H1 (cell line): ENCODE measurements around the gene PDZD2. TPM values are rescaled to one million over a fixed set of nuclear protein-coding genes. Genes with fewer than 3 reads are reported as not detected.

Experiments
- CTCF ChIA-PET: fragments of 300-600 bp; sonication (Branson Sonifier 250); formaldehyde crosslinking; loops from one replicate; lab custom pipeline; 2021; ENCODE audit not compliant: partially characterized antibody; lab: Charles Lee
- POLR2A ChIA-PET: fragments of 300-600 bp; sonication (Branson Sonifier 250); formaldehyde crosslinking; loops from one replicate; lab custom pipeline; 2021; ENCODE audit warnings: inconsistent platforms; ENCODE audit not compliant: partially characterized antibody; lab: Charles Lee
- DNase-seq, 2 experiments: peaks; one replicate each; pipeline versions ENCODE4 v3.0.0 to v3.0.0-alpha.2; 2010 to 2022; ENCODE audit warnings: low spot score in 2 of 2, low read depth in 1 of 2, mixed read lengths in 1 of 2
- FAIRE-seq: peaks from 2 replicates; lab custom pipeline; 2011; peaks lifted over from hg19 to GRCh38; lab: Jason Lieb, UNC
- H2AFZ ChIP-seq: 2 replicates; pipeline ENCODE4 v1.8.1; 2012; ENCODE audit warnings: low read length, inconsistent platforms
- H2AK5ac ChIP-seq: 2 replicates; pipeline ENCODE4 v1.6.1; 2013; ENCODE audit warnings: low read depth, low read length
- H2BK120ac ChIP-seq: replicated peaks from 2 replicates; pipeline ENCODE3; 2013; ENCODE audit warnings: low read depth, low read length, inconsistent platforms
- H2BK12ac ChIP-seq: 2 replicates; pipeline ENCODE4 v1.6.1; 2013; ENCODE audit warnings: low read depth, low read length
- H2BK15ac ChIP-seq: 2 replicates; pipeline ENCODE4 v1.6.1; 2013; ENCODE audit warnings: low read length
- H2BK20ac ChIP-seq: 2 replicates; pipeline ENCODE4 v1.6.1; 2013; ENCODE audit warnings: low read length
- H2BK5ac ChIP-seq: 2 replicates; pipeline ENCODE4 v1.6.1; 2013; ENCODE audit warnings: low read depth, low read length
- H3K14ac ChIP-seq: 2 replicates; pipeline ENCODE4 v1.6.1; 2013; ENCODE audit warnings: inconsistent platforms; ENCODE audit not compliant: insufficient read length
- H3K18ac ChIP-seq: 2 replicates; pipeline ENCODE4 v1.6.1; 2013; ENCODE audit warnings: low read length; ENCODE audit errors: extremely low read depth
- H3K23ac ChIP-seq: 2 replicates; pipeline ENCODE4 v1.6.1; 2013; ENCODE audit warnings: inconsistent platforms; ENCODE audit not compliant: insufficient read length
- H3K23me2 ChIP-seq: 2 replicates; pipeline ENCODE4 v1.6.1; 2013; ENCODE audit warnings: low read depth, low read length
- H3K27ac ChIP-seq: 2 replicates; pipeline ENCODE4 v1.6.1; 2011; ENCODE audit warnings: low read depth, low read length, inconsistent platforms
- H3K27me3 ChIP-seq, 4 experiments: replicated peaks in 1 of 4; 1 replicate in 1 of 4; 2 replicates in 3 of 4; pipeline versions ENCODE4 v1.6.1 to v1.8.1; 2011 to 2013; ENCODE audit warnings: low read length in 3 of 4, mild to moderate bottlenecking in 3 of 4, inconsistent platforms in 2 of 4, mixed read lengths in 2 of 4, moderate library complexity in 1 of 4; ENCODE audit not compliant: control insufficient read depth in 3 of 4, insufficient read depth in 3 of 4; ENCODE audit errors: extremely low read depth in 1 of 4
- H3K36me3 ChIP-seq, 4 experiments: 2 replicates each; pipeline versions ENCODE4 v1.6.1 to v1.8.1; 2011 to 2013; ENCODE audit warnings: mild to moderate bottlenecking in 4 of 4, low read length in 3 of 4, moderate library complexity in 2 of 4, control low read depth in 1 of 4, inconsistent platforms in 1 of 4; ENCODE audit not compliant: insufficient read depth in 4 of 4, control insufficient read depth in 2 of 4
- H3K4ac ChIP-seq: replicated peaks from 2 replicates; pipeline ENCODE3; 2013; ENCODE audit warnings: low read length, low read depth, mixed read lengths, inconsistent platforms; ENCODE audit not compliant: insufficient read length
- H3K4me1 ChIP-seq, 4 experiments: replicated peaks in 1 of 4; 1 replicate in 1 of 4; 2 replicates in 3 of 4; pipeline versions ENCODE4 v1.6.1 to v1.8.1; 2011 to 2013; ENCODE audit warnings: low read length in 3 of 4, inconsistent platforms in 2 of 4, mixed read lengths in 1 of 4; ENCODE audit not compliant: insufficient read depth in 4 of 4, control insufficient read depth in 3 of 4
- H3K4me2 ChIP-seq, 2 experiments: 2 replicates each; pipeline versions ENCODE4 v1.6.1 to v1.8.1; 2011 to 2013; ENCODE audit warnings: low read depth in 2 of 2, low read length in 2 of 2, control low read depth in 1 of 2, inconsistent platforms in 1 of 2, mild to moderate bottlenecking in 1 of 2; ENCODE audit not compliant: insufficient read depth in 1 of 2
- H3K4me3 ChIP-seq, 4 experiments: fragments of 200-600, 300-600 bp in 1 of 4; sonication (generic), shearing (Covaris generic), sonication (Bioruptor Twin) in 1 of 4; 2 replicates each; pipeline versions ENCODE4 v1.5.1 to v1.8.1; 2011 to 2016; ENCODE audit warnings: low read length in 4 of 4, low read depth in 3 of 4, control low read depth in 2 of 4, inconsistent platforms in 2 of 4, mild to moderate bottlenecking in 2 of 4, mixed read lengths in 1 of 4, moderate library complexity in 1 of 4; ENCODE audit not compliant: insufficient read depth in 2 of 4; ENCODE audit errors: extremely low read depth in 1 of 4
- H3K56ac ChIP-seq: replicated peaks from 2 replicates; pipeline ENCODE3; 2013; ENCODE audit warnings: low read depth, mild to moderate bottlenecking, mixed read lengths, low read length, inconsistent platforms; ENCODE audit not compliant: insufficient read length
- H3K79me1 ChIP-seq: 2 replicates; pipeline ENCODE4 v1.6.1; 2013; ENCODE audit warnings: low read depth, low read length, control low read depth
- H3K79me2 ChIP-seq, 2 experiments: 2 replicates each; pipeline versions ENCODE4 v1.6.1 to v1.8.1; 2012 to 2013; ENCODE audit warnings: low read length in 2 of 2, mild to moderate bottlenecking in 2 of 2, inconsistent platforms in 1 of 2; ENCODE audit not compliant: insufficient read depth in 2 of 2, control insufficient read depth in 1 of 2
- H3K9ac ChIP-seq, 4 experiments: replicated peaks in 1 of 4; 1 replicate in 1 of 4; 2 replicates in 3 of 4; pipeline versions ENCODE4 v1.6.1 to v1.8.1; 2011 to 2013; ENCODE audit warnings: low read depth in 3 of 4, low read length in 3 of 4, control low read depth in 2 of 4, mild to moderate bottlenecking in 2 of 4, moderate library complexity in 2 of 4, inconsistent platforms in 1 of 4; ENCODE audit errors: extremely low read depth in 1 of 4
- H3K9me3 ChIP-seq, 2 experiments: 2 replicates each; pipeline versions ENCODE4 v1.6.1 to v1.8.1; 2012 to 2013; ENCODE audit warnings: mild to moderate bottlenecking in 2 of 2, moderate library complexity in 2 of 2, control low read depth in 1 of 2, inconsistent platforms in 1 of 2, low read depth in 1 of 2, low read length in 1 of 2, mixed read lengths in 1 of 2; ENCODE audit not compliant: insufficient read depth in 2 of 2
- H4K20me1 ChIP-seq, 2 experiments: replicated peaks in 1 of 2; 2 replicates each; pipeline versions ENCODE3 to v1.8.1; 2011 to 2013; ENCODE audit warnings: inconsistent platforms in 2 of 2, low read length in 2 of 2, mild to moderate bottlenecking in 1 of 2; ENCODE audit not compliant: insufficient read depth in 2 of 2, control insufficient read depth in 1 of 2
- H4K5ac ChIP-seq: 2 replicates; pipeline ENCODE4 v1.6.1; 2013; ENCODE audit warnings: low read length, low read depth, mixed read lengths, inconsistent platforms; ENCODE audit not compliant: insufficient read length
- H4K8ac ChIP-seq: 2 replicates; pipeline ENCODE4 v1.8.0; 2013; ENCODE audit warnings: mild to moderate bottlenecking, moderate library complexity, low read length, inconsistent platforms; ENCODE audit not compliant: insufficient read depth; ENCODE audit errors: extremely low read depth
- H4K91ac ChIP-seq: replicated peaks from 2 replicates; pipeline ENCODE3; 2013; ENCODE audit warnings: low read length, mixed read lengths, inconsistent platforms; ENCODE audit not compliant: insufficient read length
- E2F6 ChIP-seq: IDR thresholded peaks from 2 replicates; pipeline ENCODE4 v1.6.1; 2012; ENCODE audit warnings: inconsistent platforms
- FOSL1 ChIP-seq: IDR thresholded peaks from 2 replicates; pipeline ENCODE4 v1.6.1; 2011; ENCODE audit warnings: mild to moderate bottlenecking, low read depth, low read length, moderate library complexity; ENCODE audit not compliant: insufficient read depth
- HDAC6 ChIP-seq: IDR thresholded peaks from one replicate; pipeline ENCODE4 v1.7.1; 2012; ENCODE audit warnings: low read depth, mild to moderate bottlenecking, inconsistent platforms, low read length, moderate library complexity
- JUND ChIP-seq: IDR thresholded peaks from 2 replicates; pipeline ENCODE4 v1.6.1; 2011; ENCODE audit warnings: mild to moderate bottlenecking, improper control_type of control experiment, low read length
- PHF8 ChIP-seq: fragments of 200-600 bp; sonication (generic); conservative IDR thresholded peaks from 2 replicates; pipeline ENCODE4 v1.7.1; 2012; ENCODE audit warnings: low read depth, mild to moderate bottlenecking, inconsistent platforms, low read length, moderate library complexity
- RAD21 ChIP-seq, 2 experiments: IDR thresholded peaks in 1 of 2; conservative IDR thresholded peaks in 1 of 2; 2 replicates each; pipeline ENCODE4 v1.6.1; 2011; ENCODE audit warnings: low read depth in 2 of 2, low read length in 2 of 2, improper control_type of control experiment in 1 of 2, inconsistent platforms in 1 of 2, mild to moderate bottlenecking in 1 of 2, moderate library complexity in 1 of 2
- RNF2 ChIP-seq: fragments of 200-900, 300-1000 bp; sonication (generic); IDR thresholded peaks from 2 replicates; pipeline ENCODE4 v1.7.1; 2016; ENCODE audit warnings: borderline replicate concordance, low read depth, mild to moderate bottlenecking, antibody characterized with exemption, low read length; ENCODE audit not compliant: poor library complexity, severe bottlenecking; ENCODE audit errors: missing control alignments
- TAF7 ChIP-seq: optimal IDR thresholded peaks from 2 replicates; pipeline ENCODE3; 2011; ENCODE audit warnings: low read depth, mild to moderate bottlenecking, inconsistent platforms, low read length, moderate library complexity, borderline replicate concordance
- WGBS, 2 experiments: shearing (Covaris generic) in 1 of 2; methylation state at CpG; one replicate each; pipeline versions ENCODE4 v1.1.6 to v1.1.7; 2013 to 2015; ENCODE audit warnings: low lambda C conversion rate in 2 of 2, mixed read lengths in 2 of 2, inconsistent platforms in 1 of 2, low coverage in 1 of 2, missing lambda C conversion rate in 1 of 2; ENCODE audit not compliant: insufficient replicate concordance in 2 of 2, insufficient coverage in 1 of 2, insufficient read length in 1 of 2; ENCODE audit errors: extremely low coverage in 1 of 2, missing lambda C conversion rate in 1 of 2; 5-methylcytosine and 5-hydroxymethylcytosine counted together
- polyA plus RNA-seq, 7 experiments: library from polyadenylated mRNA; depleted of rRNA in 3 of 7; stranded (reverse) in 5 of 7; unstranded in 2 of 7; fragments of >200 nt in 5 of 7; fragments of 200-250 nt in 2 of 7; gene quantifications; 1 replicate in 5 of 7; 2 replicates in 1 of 7; 4 replicates in 1 of 7; pipeline versions ENCODE4 v1.2.1 to v1.2.3, GENCODE V29; 2011 to 2013; ENCODE audit warnings: missing spikeins in 2 of 7, mixed read lengths in 2 of 7
- total RNA-seq: library from RNA; stranded (reverse); fragmentation: NEBNext Ultra II Directional; extraction: Animal tissue kit (Norgen Biotek cat#: 25700); gene quantifications from 2 replicates; pipeline ENCODE4 v1.2.1, GENCODE V29; 2021

Gene PDZD2
- total and polyA plus RNA-seq, 2 of the 8 experiments (the other 6 are each of a cell fraction or from before 2014, with no cell fraction given): 1.2 to 6.8 TPM

- H3K27ac ChIP-seq: no peak overlapping the region
- DNase-seq (no peak), FAIRE-seq (no peak)
- H2BK5ac ChIP-seq: no peak overlapping the region
- no peak for TF ChIP-seq HDAC6
- no peak for TF ChIP-seq PHF8
- no peak for TF ChIP-seq E2F6
- no peak for TF ChIP-seq RNF2
- TF ChIP-seq FOSL1: no peak
- TF ChIP-seq TAF7: no peak
- TF ChIP-seq JUND: no peak
- no peak for TF ChIP-seq RAD21 (IDR thresholded peaks at IDR 0.05 in 1 of 2, conservative IDR thresholded peaks at IDR 0.05 in 1 of 2; ENCODE audit: low read depth in 2 of 2, low read length in 2 of 2)
- H2BK20ac ChIP-seq: no peak overlapping the region
- no peaks in the 10 kb centered on the region for H3K27me3 ChIP-seq
- H4K91ac ChIP-seq: no peak overlapping the region
- H3K4me3 ChIP-seq: no peak overlapping the region
- H2BK15ac ChIP-seq: no peak overlapping the region
- no peak overlapping the region for H3K4me2 ChIP-seq
- no peaks in the 10 kb centered on the region for H3K9me3 ChIP-seq
- no peak overlapping the region for H4K5ac ChIP-seq
- H3K9ac ChIP-seq: no peak overlapping the region
- H4K20me1 ChIP-seq: no peaks in the 10 kb centered on the region
- H3K79me2 ChIP-seq: no peaks in the 10 kb centered on the region
- no peak overlapping the region for H3K23ac ChIP-seq
- H3K56ac ChIP-seq: no peak overlapping the region
- no peaks in the 10 kb centered on the region for H3K36me3 ChIP-seq
- WGBS, 2 experiments: 79% methylated on average over 3 of the region's 3 CpGs; no CpG with 5 or more reads in 1 of the 2 experiments
- H2BK120ac ChIP-seq: no peak overlapping the region
- H3K4ac ChIP-seq: no peak overlapping the region
- no peak overlapping the region for H2AK5ac ChIP-seq
- no peaks in the 10 kb centered on the region for H3K23me2 ChIP-seq
- ChIA-PET CTCF (interaction anchor here (0.6 to 2.2 kb wide), 8 partner anchors 10 to 303 kb away, joined by 3 to 10 read pairs (median 4); no protein-coding TSS in a partner anchor), POLR2A (interaction anchor here (1.0 kb wide), 1 partner anchor 328 kb away, joined by 3 read pairs; no protein-coding TSS in a partner anchor)
- no peak overlapping the region for H3K14ac ChIP-seq
- H3K4me1 ChIP-seq: no peaks in the 10 kb centered on the region
- H3K18ac ChIP-seq: no peak overlapping the region
- no peaks in the 10 kb centered on the region for H3K79me1 ChIP-seq
- no peak overlapping the region for H2BK12ac ChIP-seq
- H2AFZ ChIP-seq: no peak overlapping the region
- H4K8ac ChIP-seq: no peak overlapping the region
Measured at GRCh38 chr5:31845361-31845760, 206.4 kb downstream of the PDZD2 start.
